Measurements from ENCODE around the gene FBXO7.

Gene FBXO7

DNA sequence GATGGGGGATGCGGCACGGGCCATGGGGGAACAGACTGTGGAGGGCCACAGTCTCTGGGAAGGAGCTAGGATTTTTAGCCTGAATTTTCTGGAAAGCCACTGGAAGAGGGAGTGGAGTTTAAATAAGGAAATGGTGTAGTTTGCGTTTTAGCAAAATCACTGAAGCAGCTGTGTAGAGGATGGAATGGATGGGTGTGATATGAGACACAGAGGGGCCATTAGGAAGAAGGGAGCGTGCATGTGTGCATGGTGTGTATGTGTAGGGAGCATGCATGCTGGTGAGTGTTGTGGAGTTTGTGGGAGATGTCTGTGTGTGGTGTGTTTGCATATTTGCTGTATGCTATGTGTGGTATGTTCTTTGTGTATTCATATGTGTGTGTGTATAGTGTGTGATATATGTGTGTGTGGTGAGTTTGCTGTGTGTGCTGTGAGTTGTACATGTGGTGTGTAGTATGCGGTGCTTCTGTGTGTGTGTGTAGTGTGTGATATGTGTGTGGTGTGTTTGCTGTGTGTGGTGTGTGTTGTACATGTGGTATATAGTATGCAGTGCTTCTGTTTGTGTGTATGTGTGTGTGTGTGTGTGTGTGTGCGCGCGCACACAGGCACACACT lies 67.6 kb downstream of the FBXO7 start:
- no peak overlapping the region for H3K4me3 ChIP-seq (ENCODE audit: low read depth, low read length)
- H3K4me1 ChIP-seq (ENCODE audit: control insufficient read depth, insufficient read depth, low read length): no peaks in the 10 kb centered on the region
- no peaks in the 10 kb centered on the region; the same call in 1 of the 2 replicates for H3K36me3 ChIP-seq (ENCODE audit: control insufficient read depth, insufficient read depth, low read length)
- no peak overlapping the region for H3K27ac ChIP-seq (ENCODE audit: low read depth, low read length)
- H3K27me3 ChIP-seq (ENCODE audit: control insufficient read depth, insufficient read depth, low read length): no peaks in the 10 kb centered on the region
- no peaks in the 10 kb centered on the region for H3K9me3 ChIP-seq (ENCODE audit: control insufficient read depth, insufficient read depth, low read length)
- H3K9ac ChIP-seq (ENCODE audit: low read depth, low read length): no peak overlapping the region

DNA sequence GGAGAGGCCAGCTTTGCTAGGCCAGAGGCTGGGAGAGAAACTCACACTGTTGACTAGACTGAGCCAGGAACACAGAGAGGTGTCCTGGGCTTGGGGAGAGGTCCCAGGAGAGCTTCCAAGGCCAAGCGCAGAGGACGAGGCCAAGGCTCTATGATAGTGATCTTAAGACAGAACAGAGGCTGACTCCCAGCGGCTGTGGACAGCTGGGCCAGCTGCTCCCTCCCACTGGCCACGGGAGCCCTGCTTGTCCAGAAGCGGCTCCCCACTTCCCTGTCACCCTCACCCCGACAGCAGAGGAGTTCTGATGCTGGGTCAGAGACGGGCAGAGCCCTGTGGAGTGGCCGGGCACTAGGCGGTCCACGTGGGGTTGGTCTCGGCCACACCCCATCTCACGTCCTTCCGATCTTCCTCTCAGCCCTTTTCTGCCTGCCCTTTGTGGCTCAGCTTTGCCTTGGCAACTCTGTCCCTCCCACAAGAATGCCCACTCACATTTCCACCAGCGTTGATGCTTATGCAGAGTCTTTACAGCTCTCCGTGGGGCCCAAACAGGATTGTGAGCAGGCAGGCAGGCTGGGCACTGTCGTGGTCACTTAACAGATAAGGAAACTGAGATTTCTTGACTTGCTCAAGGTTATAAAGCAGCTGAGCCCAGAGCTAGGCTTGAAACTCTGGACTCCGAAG lies 68.2 kb downstream of the FBXO7 start:
- Histone ChIP-seq H3K9ac (ENCODE audit: low read depth, low read length) (no peak overlapping the region), H3K9me3 (ENCODE audit: control insufficient read depth, insufficient read depth, low read length) (no peaks in the 10 kb centered on the region), H3K36me3 (ENCODE audit: control insufficient read depth, insufficient read depth, low read length) (no peaks in the 10 kb centered on the region; the same call in 1 of the 2 replicates), H3K27ac (ENCODE audit: low read depth, low read length) (no peak overlapping the region), H3K4me3 (ENCODE audit: low read depth, low read length) (no peak overlapping the region), H3K4me1 (ENCODE audit: control insufficient read depth, insufficient read depth, low read length) (no peaks in the 10 kb centered on the region), H3K27me3 (ENCODE audit: control insufficient read depth, insufficient read depth, low read length) (no peaks in the 10 kb centered on the region)

- Histone ChIP-seq H3K27ac (ENCODE audit: low read depth, low read length) (no peak overlapping the region), H3K27me3 (ENCODE audit: control insufficient read depth, insufficient read depth, low read length) (no peaks in the 10 kb centered on the region), H3K36me3 (ENCODE audit: control insufficient read depth, insufficient read depth, low read length) (no peaks in the 10 kb centered on the region), H3K9me3 (ENCODE audit: control insufficient read depth, insufficient read depth, low read length) (no peaks in the 10 kb centered on the region), H3K4me3 (ENCODE audit: low read depth, low read length) (no peak overlapping the region), H3K4me1 (ENCODE audit: control insufficient read depth, insufficient read depth, low read length) (no peaks in the 10 kb centered on the region), H3K9ac (ENCODE audit: low read depth, low read length) (no peak overlapping the region)
Observed at GRCh38 chr22:32544953-32545558, 70.4 kb downstream of the FBXO7 start.

DNA sequence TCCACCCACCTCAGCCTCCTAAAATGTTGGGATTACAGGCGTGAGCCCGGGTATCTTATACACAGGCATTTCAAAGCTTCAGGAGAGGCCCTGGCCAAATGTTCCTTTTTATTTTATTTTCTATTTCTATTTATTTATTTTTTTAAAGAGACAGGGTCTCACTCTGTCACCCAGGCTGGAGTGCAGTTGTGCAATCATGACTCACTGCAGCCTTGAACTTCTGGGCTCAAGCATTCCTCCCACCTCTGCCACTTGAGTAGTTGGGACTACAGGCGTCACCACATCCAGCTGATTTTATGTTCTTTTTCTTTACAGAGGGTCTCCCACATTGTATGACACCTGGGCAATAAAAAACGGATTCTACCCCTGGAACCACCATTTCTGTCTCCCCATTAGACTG lies 71.2 kb downstream of the FBXO7 start:
- Histone ChIP-seq H3K4me1 (ENCODE audit: control insufficient read depth, insufficient read depth, low read length) (no peaks in the 10 kb centered on the region), H3K4me3 (ENCODE audit: low read depth, low read length) (no peak overlapping the region), H3K36me3 (ENCODE audit: control insufficient read depth, insufficient read depth, low read length) (no peaks in the 10 kb centered on the region), H3K27ac (ENCODE audit: low read depth, low read length) (no peak overlapping the region), H3K27me3 (ENCODE audit: control insufficient read depth, insufficient read depth, low read length) (no peaks in the 10 kb centered on the region), H3K9me3 (ENCODE audit: control insufficient read depth, insufficient read depth, low read length) (no peaks in the 10 kb centered on the region), H3K9ac (ENCODE audit: low read depth, low read length) (no peak overlapping the region)

DNA sequence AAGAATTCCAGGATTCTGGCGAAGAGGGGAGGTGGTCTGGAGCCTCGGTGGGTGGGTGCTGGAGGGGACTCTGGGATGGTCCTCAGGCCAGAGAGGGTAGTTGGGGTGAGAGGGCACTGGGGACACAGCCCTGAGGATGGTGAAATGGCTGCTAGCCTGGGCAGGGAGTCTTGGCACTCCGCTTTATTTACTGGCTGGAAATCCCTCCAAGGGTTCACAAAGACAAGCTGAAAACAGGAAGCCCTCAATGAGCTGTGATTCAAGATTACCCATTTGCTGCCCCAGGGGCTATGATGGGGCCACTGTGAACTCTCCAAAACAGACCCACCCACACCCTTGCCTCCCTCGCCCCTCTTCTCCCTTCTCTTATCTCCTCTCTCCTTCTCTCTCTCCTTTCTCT lies 71.9 kb downstream of the FBXO7 start:
- H3K27ac ChIP-seq (ENCODE audit: low read depth, low read length): no peak overlapping the region
- no peak overlapping the region for H3K4me3 ChIP-seq (ENCODE audit: low read depth, low read length)
- no peaks in the 10 kb centered on the region for H3K4me1 ChIP-seq (ENCODE audit: control insufficient read depth, insufficient read depth, low read length)
- no peaks in the 10 kb centered on the region for H3K9me3 ChIP-seq (ENCODE audit: control insufficient read depth, insufficient read depth, low read length)
- no peak overlapping the region for H3K9ac ChIP-seq (ENCODE audit: low read depth, low read length)
- H3K27me3 ChIP-seq (ENCODE audit: control insufficient read depth, insufficient read depth, low read length): no peaks in the 10 kb centered on the region
- no peaks in the 10 kb centered on the region for H3K36me3 ChIP-seq (ENCODE audit: control insufficient read depth, insufficient read depth, low read length)

DNA sequence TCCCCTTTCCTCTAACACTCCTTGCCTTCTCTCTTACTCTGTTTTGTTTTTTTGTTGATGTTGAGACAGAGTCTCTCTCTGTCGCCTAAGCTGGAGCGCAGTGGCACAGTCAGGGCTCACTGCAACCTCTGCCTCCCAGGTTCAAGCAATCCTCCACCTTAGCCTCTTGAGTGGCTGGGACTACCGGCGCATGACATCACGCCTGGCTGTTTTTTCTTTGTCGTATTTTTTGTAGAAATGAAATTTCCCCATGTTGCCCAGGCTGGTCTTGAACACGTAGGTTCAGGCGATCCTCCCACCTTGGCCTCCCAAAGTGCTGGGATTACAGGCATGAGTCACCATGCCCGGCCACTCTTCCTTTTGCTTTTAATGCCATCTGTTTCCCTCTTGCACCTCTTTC lies 72.3 kb downstream of the FBXO7 start:
- Histone ChIP-seq H3K4me3 (ENCODE audit: low read depth, low read length) (no peak overlapping the region), H3K27ac (ENCODE audit: low read depth, low read length) (no peak overlapping the region), H3K36me3 (ENCODE audit: control insufficient read depth, insufficient read depth, low read length) (no peaks in the 10 kb centered on the region), H3K27me3 (ENCODE audit: control insufficient read depth, insufficient read depth, low read length) (no peaks in the 10 kb centered on the region), H3K4me1 (ENCODE audit: control insufficient read depth, insufficient read depth, low read length) (no peaks in the 10 kb centered on the region), H3K9ac (ENCODE audit: low read depth, low read length) (no peak overlapping the region), H3K9me3 (ENCODE audit: control insufficient read depth, insufficient read depth, low read length) (no peaks in the 10 kb centered on the region)

DNA sequence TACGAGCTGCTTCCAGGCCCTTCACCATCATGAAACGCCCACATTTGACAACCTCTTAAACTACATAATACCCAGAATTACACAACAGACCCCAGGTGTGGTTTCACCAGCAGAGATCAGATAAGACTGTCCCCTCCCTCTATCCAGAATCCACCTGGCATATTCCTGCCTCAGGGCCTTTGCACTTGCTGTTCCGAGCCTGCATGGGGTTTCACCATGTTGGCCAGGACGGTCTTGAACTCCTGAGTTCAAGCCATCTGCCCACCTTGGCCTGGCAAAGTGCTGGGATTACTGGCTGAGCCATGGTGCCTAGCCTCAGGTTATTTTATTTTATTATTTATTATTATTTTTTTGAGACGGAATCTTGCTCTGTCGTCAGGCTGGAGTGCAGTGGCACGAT lies 73.4 kb downstream of the FBXO7 start:
- Histone ChIP-seq H3K9me3 (ENCODE audit: control insufficient read depth, insufficient read depth, low read length) (no peaks in the 10 kb centered on the region), H3K4me1 (ENCODE audit: control insufficient read depth, insufficient read depth, low read length) (no peaks in the 10 kb centered on the region), H3K27me3 (ENCODE audit: control insufficient read depth, insufficient read depth, low read length) (no peaks in the 10 kb centered on the region), H3K4me3 (ENCODE audit: low read depth, low read length) (no peak overlapping the region), H3K36me3 (ENCODE audit: control insufficient read depth, insufficient read depth, low read length) (no peaks in the 10 kb centered on the region), H3K9ac (ENCODE audit: low read depth, low read length) (no peak overlapping the region), H3K27ac (ENCODE audit: low read depth, low read length) (no peak overlapping the region)

Data from HUES48 (cell line).